T47D (cell line): ENCODE results near the gene GRIK4.

Experiments used
- DNase-seq, 2 experiments: peaks; one replicate each; pipeline versions ENCODE4 v3.0.0 to v3.0.0-alpha.2; 2011 to 2012; ENCODE audit warnings: low read depth in 1 of 2, low spot score in 1 of 2
- JUND ChIP-seq: IDR thresholded peaks from 2 replicates; pipeline ENCODE4 v1.6.1; 2012; ENCODE audit warnings: low read depth
- in situ Hi-C: cut with HindIII; loops from 2 replicates; pipeline ENCODE4 v1.10.0; 2016; ENCODE audit warnings: low sequenced_read_pairs, low pct_unique_long_range_greater_than_20kb

Gene GRIK4

DNA sequence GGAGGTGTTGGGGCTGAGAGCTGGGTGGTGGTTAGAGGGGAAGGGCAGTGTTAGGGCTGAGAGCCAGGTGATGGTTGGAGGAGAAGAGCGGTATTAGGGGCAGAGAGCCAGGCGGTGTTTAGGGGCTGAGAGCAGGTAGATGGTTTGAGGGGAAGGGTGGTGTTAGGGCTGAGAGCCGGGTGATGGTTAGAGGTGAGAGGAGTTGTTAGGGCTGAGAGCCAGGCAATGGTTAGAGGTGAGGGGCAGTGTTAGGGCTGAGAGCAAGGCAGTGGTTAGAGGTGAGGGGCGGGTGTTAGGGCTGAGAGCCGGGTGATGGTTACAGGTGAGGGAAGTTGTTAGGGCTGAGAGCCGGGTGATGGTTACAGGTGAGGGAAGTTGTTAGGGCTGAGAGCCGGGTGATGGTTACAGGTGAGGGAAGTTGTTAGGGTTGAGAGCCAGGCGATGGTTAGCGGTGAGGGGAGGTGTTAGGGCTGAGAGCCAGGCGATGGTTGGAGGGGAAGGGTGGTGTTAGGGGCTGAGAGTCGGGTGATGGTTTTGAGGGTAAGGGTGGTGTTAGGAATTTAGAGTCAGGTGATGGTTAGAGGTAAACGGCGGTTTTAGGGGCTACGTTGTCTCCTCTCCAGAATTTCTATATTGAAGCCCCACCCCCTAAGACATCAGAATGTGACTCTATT, 282.4 kb downstream of the GRIK4 start:
- TF ChIP-seq JUND: no peak
- in situ Hi-C loops: no loop called here
- no peak for DNase-seq

DNA sequence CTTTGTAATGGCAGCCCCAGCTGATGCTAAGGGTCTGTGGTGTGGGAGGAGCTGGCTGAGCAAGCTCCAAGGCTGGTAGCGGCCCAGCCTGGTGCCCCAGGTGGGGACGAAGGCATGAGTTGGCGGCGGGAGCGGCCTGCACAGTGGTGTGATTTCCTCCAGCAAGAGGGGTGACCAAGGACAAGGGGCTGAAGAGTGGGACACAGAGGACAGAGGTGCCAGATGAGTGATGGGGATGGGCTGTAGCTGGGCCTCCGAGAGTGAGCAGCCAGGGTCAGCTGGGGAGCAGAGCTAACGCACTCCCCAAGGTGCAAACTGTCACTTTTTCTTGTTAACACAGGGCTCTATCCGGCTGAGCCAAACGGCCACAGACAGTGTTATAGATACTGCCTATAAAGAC, 283.2 kb downstream of the GRIK4 start:
- no peak for TF ChIP-seq JUND
- DNase-seq: no peak
- in situ Hi-C loops: no loop called here

DNA sequence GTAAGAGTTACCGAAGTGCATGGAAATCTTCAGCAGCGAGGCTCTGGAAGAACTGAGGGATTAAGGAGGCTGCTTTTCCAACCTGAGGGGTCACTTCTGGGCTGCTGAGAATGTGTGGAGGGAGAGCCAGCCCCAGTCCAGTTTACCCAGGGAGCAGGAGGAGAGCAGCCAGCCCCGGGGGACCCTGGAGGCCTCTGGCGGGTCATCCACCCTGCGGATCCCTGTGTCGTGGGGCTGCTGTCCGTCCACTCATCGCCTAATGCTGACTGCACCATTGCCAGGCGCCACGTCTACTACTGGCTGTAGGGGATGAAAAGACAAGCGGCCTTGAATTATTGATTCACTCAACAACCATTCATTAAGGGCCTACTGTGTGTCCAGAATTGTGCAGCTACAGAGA, 283.6 kb downstream of the GRIK4 start:
- no peak for TF ChIP-seq JUND
- in situ Hi-C loops: no loop called here
- DNase-seq: no peak

DNA sequence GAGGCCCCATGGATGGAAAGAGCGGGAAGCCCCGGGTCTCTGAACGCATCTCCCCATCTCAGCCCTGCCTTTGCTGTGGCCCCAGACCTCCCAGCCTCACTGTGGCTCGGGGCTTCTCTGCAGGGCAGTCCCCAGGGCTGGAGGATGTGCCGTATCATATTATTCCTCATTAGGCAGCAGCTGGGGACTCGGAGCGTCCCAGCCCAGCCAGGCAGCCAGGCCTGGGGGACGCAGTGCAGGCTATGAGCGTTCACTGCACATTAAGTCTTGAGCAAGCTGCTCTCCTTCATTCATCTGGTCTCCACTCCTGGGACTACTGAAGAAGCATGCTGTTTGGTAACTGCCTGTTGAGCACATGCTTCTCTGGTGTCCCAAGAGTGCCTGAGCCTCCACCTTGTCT, 285.6 kb downstream of the GRIK4 start:
- TF ChIP-seq JUND: no peak
- no peak for DNase-seq
- in situ Hi-C loops: no loop called here

DNA sequence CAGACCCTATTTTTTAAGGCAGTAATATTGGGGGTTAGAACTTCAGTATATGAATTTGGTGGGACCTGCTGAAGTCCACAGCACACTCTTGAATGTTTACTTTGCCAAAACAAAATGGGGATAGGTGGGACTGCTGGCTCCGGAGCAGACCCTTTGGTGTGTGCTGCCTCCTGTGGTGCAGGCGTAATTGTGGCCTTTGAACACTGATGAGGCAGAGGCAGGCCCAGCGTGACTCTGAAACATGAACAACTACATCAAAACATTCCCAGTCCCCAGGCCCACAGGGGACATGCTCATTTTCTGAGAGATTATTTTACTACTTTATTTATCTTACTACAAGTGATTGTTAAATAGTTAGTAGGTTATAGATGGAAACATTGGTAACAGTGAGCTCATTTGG, 287.3 kb downstream of the GRIK4 start:
- in situ Hi-C loops: no loop called here
- TF ChIP-seq JUND: no peak
- DNase-seq: no peak

DNA sequence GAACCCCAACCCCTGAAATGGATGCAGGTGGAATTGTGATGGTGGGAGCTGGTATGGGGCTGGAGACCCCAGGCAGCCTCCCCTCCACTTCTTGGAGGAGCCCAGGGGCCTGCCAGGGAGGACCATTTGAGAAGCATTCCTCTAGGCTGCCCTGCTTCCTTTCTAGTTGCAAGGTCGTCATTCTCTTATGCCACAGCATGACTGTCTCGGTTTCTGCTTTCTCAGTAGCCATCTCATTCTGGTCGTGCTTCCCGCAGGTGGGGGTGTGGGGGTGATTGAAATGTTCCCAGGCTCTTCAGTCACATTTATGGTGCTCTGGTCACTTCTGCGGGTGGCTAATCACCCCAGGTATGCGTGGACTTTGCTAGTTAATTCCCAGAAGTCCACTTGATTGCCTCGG, 288.7 kb downstream of the GRIK4 start:
- DNase-seq: no peak
- TF ChIP-seq JUND: no peak
- in situ Hi-C loops: no loop called here

DNA sequence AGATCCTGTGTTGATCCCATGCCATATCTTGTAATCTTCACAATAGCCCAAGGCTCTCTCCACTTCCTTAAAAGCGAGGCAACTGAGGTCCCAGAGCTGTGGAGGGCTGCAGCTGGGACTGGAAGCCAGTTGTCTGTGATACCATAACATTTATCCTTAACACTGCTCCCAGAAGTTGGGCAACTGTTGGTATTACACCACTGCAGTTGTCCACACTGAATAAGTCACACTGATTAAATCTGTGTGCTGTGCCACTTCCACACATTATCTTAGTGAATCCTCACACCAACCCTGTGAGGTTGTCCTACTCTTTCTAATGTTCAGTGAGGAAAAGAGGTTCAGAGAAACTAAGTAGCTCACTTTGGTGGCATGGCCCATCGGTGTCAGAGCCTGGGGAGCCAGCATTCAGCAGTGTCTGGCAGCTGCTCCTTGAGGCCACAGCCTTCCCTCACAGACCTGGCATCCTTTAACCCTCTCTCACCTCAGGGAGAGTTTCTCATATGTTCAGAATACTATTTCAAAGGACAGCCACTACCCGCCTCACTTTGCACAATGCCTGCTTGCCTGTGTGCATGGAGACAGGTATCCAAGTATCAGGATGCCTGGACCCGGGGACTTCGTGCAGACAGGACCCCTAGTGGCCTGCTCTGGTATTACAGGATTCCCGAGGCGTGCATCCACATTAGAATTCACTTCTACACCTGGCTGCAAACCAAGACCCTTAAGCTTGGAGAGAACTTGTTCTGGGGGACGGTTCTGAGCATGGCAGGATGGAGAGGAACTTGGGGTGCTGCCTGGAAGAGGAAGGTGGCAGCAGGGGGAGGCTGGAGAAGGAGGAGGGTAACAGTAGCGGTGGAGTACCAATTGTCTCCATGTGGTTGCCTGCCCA, 290.5 kb downstream of the GRIK4 start:
- in situ Hi-C loops: no loop called here
- no peak for TF ChIP-seq JUND
- peak; percentile 88 to 92 for DNase-seq

DNA sequence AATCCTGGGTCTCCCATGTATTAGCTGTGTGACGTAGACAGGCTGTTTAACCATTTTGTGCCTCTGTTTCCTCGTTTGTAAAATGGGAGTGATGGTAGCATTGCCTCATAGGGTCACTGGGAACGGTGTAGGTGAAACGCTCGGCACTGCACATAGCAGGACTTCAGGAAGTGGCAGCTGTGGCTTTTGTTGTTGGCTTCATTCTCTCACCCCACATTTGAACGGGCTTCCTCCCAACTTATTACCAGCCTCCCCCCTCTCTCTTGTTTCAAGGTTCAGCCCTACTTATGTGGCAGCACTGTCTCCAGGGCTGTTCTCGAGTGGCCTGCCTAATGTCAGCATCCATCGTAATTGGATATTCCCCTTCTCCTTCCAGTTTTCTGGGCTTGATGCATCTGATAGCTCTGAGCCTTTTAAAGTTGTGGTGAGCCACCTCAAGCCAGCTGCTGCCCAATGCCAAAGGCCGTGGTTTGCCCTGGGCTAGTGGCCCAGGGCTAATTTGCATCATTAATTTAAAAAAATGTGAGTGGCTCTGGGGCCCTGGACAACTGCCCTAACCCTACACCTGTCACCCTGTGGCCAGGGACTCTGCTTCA, 294.5 kb downstream of the GRIK4 start:
- DNase-seq: peak in 1 of 2 experiments; percentile 34
- in situ Hi-C loops: no loop called here

DNA sequence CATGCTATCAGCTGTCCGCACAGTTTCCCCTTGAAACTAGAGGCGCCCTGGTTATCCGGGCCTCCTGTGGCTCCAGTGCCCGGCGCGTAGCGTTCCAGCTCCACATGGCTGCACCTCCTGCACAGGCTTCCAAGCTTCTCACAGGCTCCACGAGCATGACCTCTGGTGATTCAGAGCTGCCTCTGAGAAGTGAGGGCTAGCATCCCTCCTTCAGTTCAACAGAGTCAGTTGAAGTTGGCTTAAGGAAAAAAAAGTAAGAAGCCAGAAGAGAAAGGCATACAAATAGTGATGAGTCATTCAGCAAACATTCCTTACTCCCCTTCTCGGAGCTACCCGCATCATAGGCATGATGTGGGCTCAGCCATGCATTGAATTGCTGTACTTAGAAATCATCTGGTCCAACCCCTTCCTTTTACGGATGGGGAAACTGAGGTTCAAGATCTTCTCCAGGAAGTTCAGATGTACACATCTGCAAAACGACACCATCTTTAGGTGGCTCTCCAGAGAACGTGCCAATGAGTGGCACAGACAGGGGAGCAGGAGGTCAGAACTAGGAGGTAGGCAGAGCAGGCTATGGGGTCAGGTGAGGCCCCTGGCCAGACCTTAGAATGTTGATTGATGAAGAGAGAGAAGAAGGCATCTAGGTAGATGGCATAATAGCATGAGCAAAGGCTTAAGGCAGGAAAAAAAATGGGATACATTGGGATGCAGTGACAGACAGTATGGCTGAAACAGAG, 296.0 kb downstream of the GRIK4 start:
- DNase-seq: peak; percentile 73 to 74
- TF ChIP-seq JUND: peak; percentile 72; the same call in 1 of the 2 replicates
- in situ Hi-C loops: no loop called here

More for the DNA sequence above, 294.5 kb downstream of the GRIK4 start:
- no peak for TF ChIP-seq JUND

DNA sequence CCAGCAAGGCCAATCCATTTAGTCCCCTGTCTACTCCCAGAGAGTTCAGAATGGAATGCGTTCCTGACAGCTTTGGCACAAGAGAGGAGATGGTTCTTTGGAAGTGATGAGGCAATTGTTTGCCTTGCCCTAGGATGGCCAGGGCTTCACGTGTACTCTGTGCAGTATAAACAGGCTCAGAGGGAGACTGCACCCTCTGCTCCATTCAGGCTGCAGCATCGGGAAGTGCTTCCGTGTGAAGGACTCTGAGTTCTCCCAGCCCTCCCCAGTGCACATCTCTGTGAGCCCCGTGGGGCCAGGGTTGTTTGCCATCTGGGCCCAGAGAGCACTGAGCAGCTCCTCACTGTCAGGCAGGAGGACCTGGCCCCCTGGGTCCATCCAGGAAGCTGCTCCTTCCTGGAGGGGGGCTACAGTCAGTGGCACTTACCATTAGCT, 297.1 kb downstream of the GRIK4 start:
- DNase-seq: peak; percentile 67 to 82
- TF ChIP-seq JUND: no peak
- in situ Hi-C loops: no loop called here

DNA sequence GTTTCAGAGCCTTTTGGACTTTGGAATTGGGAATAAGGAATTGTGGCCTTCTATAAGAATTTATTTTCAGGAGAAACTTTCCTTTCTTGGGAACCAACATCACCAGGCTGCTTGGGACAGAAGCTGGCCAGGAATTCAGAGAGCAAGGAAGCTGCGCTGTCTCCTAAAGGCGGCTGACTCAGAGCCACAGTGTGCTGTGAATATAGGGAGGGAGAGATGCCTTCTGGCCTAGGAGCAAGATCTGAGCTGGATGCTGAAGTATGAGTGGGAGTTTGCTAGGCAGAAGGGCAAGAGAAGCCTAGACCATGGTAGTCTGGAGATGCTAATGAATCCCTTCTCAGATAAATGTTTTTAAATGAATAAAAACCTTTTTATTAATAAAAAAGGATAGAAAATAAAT, 298.7 kb downstream of the GRIK4 start:
- in situ Hi-C loops: no loop called here
- no peak for DNase-seq
- no peak for TF ChIP-seq JUND

DNA sequence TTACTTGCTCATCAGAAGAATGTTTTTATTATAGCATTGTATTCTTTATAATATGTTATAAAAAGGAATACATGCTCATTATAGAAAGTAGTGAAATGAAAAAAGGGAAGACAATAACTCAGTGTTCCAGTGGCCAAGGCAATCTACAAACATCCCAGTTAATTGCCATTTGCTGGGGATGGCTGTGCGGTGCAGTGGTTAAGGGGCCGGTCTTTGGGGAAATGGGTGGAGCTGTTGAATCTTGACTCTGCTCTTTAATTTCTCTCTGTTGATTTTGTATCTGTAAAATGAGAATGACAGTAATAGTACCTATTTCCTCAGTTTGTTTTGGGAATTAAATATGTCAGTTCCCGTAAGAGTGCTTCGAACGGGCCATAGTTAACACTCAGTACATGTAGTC, 299.7 kb downstream of the GRIK4 start:
- TF ChIP-seq JUND: no peak
- in situ Hi-C loops: no loop called here
- no peak for DNase-seq
